GM18519 (cell line): ENCODE results near the gene ACTL7B.
"Not testable (repeated sequence)": the region's sequence is repeated elsewhere in the genome, so short reads cannot be mapped to it uniquely, and the experiment has no call there.

Experiments
- ATAC-seq: cut with Tn5 transposase; IDR thresholded peaks from one replicate; pipeline ENCODE4 v1.9.1; 2021; ENCODE audit warnings: mild to moderate bottlenecking, moderate library complexity; ENCODE audit not compliant: unreplicated experiment, low FRiP score

ACTL7B gene, protein sequence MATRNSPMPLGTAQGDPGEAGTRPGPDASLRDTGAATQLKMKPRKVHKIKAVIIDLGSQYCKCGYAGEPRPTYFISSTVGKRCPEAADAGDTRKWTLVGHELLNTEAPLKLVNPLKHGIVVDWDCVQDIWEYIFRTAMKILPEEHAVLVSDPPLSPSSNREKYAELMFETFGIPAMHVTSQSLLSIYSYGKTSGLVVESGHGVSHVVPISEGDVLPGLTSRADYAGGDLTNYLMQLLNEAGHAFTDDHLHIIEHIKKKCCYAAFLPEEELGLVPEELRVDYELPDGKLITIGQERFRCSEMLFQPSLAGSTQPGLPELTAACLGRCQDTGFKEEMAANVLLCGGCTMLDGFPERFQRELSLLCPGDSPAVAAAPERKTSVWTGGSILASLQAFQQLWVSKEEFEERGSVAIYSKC

DNA sequence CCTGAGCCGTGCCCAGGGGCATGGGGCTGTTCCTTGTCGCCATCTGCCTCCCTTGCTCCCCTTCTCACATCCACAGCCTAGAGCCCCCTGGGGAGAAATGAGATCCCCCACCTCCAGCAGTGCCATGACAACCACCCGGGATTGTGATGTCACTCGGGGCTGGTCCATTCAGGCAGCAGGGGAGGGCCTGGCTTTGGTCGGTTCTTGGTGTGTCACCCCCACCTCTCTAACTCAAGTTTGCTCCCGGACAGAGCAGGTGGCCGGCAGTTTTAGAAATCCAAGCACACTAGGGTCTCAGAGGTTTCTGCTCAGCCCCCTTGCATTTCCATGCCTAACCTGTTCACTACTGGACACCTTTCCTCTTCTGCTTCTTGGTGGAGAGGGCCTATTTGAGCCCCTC is at the start of gene ACTL7B:
Gene ACTL7B (minus strand): TSS at position 99 of the 400 bp plus-strand sequence. CDS start 56 bp downstream, at position 43.
- no peak for ATAC-seq

DNA sequence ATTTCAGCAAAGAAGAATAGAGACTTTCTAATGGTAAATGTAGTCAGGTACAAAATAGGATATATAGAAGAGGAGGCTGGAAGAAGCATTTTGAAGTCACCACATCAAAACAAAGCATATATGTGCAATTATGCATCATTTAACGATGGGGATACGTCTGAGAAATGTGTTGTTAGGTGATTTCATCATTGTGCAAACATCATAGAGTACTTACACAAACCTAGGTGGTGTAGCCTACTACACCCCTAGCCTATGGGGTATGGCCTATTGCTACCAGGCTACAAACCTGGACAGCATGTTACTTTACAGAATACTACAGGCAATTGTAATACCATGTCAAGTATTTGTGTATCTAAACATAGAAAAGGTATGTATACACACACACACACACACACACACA is 49.7 kb upstream of the ACTL7B start:
- no peak for ATAC-seq

DNA sequence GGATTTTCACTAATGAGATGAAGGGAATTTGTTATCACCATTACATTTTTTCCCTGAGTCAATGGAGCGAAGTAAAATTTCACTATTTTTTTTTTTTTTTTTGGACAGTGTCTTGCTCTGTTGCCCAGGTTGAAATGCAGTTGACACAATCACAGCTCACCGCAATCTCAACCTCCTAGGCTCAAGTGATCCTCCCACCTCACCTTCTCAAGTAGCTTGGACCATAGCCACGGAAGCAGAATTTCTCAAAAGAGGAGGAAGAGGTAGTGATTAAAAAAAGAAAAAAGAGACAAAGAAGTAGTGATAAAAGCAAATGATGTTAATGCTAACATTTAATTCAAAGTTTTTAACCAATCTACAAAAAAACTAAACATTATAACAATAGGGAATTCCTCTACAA is 48.4 kb upstream of the ACTL7B start:
- ATAC-seq, result no peak

DNA sequence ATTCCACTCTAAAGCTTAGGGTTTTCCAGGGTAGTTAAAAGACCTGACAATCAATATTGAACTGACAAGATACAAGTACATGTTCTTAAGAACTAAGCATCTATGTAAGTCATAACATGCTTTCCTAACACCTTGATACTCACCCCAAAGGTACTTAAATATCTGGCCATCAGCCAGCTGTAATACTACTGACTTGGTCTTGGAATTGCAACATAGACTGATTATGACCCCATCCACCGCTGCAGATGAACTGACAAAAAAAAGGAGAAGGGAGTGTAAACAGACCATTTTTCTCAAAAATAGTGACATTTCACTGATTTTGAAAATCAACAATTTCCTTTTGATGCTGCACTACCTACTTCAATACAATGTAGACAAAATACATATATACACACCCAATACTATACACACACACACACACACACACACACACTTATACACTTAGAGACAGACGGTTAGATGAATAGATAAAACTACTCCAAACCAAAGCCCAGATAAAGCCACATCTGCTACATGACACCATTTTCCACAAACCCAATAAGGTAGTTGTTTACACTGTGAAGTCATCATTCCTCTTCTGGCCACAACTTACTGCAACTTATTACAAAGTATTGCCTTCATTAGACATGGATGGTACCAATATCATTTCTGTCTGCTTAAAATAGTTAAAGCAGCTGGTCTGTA is 47.8 kb upstream of the ACTL7B start:
- no peak for ATAC-seq

DNA sequence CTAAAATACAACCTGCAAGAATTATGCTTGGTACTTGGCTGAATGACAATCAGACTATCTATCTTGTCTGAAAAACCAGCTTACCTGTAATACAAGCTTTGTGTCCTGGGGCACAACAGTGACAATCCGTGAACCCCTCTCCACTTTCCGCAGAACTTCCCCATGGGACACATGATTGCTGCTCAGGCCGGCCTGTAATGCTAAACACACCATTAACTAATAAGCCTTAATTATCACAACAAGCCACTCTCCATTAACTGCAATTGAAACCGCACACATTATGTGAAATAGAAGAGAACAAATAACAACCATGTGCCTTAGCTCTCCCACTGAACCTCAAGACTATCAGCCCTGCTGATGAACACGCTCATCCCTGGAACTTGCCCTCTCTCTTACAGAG is 44.4 kb upstream of the ACTL7B start:
- no peak for ATAC-seq

DNA sequence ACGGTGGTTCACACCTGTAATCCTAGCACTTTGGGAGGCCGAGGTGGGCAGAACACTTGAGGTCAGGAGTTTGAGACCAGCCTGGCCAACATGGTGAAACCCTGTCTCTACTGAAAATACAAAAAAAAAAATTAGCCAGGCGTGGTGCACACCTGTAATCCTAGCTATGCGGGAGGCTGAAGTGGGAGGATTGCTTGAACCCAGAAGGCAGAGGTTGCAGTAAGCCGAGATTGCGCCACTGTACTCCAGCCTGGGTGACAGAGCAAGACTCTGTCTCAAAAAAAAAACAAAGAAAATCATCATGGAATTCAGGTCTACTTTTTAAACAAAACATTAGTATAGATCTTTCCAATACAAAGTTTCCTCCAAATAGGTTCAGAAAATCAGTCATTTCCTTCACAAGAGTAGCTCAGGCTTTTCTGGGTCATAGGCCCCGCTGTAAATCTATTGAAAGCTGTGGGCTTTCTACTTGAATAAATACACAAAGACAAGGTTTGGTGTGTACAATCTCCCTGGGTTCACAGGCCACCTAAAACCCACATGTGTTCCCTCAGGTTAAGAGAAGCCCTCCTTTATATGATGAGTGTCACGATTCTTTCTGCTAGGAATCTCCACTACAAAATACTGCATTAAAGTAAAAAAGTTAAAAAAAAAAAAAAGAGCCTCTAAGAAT is 43.4 kb upstream of the ACTL7B start:
- not testable (repeated sequence) for ATAC-seq

DNA sequence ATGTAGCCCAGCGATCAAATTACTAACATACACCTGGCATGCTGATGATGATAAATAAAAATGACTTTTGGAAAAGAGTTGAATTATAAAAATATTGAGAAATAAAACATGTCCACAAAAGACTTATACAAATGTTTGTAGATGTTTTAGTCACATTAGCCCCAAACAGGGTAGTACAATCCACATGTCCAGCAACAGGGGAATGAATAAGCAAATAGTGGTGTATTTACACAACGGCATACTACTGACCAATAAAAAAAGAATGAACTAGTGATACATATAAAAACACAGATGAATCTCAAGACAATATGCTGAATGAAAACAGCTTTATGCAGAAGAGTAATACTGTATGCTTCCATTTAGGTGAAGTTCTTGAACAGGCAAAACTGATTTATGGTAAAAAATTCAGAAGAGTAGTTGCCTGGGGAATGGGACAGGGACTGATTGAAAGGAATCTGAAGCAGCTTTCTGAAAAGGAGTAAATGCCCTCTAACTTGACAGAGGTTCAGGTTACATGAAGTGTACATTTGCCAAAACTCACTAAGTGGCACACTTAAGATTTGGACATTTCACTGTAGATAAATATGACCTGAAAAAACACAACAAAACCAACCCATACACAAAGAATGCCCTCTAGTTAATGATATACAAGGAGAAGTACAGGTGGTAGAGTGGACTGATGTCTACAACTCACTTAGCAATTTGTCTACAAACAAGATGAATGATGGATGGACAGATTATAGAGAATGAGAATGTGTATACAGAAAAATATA is 41.7 kb upstream of the ACTL7B start:
- ATAC-seq, result no peak

DNA sequence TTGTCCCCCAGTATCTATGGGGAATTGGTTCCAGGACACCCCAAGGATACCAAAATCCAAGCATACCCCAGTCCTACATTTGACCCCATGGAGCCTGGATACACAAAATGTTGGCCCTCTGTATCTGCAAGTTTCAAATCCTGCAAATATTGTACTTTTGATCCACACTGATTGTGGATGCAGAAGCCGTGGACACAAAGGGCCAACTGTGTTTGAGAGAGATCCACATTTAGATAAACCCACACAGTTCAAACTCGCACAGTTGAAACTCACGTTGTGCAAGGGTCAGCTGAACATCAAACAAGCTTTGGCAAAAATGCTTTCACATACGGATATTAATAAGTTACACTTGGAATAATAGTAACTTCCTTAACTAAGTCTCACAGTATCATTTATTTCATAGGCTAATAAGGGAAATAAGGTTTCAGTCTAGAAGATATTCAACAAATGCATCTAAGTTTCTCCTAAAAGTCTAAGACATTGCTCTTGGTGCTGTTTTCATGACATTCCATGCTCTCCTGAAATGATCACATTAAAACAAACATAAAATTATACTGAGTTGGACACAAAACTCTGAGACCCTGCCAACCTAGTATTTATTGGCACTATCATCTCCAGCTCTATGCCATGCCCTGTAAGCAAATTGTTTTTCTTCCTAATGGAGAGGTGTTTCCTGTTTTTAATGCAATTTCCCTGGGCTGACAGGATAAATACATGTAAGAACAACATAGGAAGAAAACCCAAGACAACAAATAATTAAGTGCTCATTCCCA is 38.6 kb upstream of the ACTL7B start:
- no peak for ATAC-seq

DNA sequence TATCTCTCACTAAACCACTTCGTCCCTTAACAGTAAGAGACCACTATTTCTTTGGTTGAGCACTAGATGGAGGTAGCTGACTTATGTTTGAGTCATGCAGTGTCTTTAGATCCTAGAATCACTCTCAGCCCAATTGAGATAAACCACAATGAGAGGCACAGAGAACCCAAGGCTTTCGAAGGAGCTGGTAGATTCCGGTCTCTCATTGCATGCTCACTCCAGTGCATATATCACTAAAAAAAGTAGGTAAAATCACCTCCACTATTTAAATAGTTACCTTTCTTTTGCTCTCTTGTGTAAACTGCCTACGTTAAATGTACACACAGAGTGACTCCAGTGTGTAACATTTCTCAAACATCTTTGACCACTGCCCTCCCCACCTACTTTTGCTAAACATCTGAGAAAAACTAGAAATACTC is 33.9 kb upstream of the ACTL7B start:
- ATAC-seq, result no peak

DNA sequence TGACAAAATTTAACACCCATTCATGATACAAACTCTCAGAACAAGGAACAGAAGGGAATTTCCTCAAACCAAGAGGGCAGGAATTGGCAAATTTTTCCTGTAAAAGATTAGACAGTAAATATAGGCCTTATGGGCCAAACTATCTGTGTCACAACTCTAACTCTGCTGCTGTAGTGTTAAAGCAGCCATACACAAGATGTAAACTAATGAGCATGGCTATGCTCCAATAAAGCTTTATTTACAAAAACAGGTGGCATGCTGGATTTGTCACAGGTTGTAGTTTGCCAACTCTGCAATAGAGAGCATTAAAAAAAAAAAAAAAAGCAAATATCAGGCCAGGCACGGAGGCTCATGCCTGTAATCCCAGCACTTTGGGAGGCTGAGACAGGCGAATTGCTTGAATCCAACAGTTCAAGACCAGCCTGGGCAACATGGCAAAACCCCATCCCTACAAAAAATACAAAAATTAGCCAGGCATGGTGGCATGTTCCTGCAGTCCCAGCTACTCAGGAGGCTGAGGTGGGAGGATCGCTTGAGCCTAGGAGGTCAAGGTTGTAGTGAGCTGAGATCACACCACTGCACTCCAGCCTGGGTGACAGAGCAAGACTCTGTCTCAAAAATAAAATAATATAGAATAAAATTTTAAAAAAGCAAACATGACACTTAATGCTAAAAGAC is 30.9 kb upstream of the ACTL7B start:
- ATAC-seq, result not testable (repeated sequence)

DNA sequence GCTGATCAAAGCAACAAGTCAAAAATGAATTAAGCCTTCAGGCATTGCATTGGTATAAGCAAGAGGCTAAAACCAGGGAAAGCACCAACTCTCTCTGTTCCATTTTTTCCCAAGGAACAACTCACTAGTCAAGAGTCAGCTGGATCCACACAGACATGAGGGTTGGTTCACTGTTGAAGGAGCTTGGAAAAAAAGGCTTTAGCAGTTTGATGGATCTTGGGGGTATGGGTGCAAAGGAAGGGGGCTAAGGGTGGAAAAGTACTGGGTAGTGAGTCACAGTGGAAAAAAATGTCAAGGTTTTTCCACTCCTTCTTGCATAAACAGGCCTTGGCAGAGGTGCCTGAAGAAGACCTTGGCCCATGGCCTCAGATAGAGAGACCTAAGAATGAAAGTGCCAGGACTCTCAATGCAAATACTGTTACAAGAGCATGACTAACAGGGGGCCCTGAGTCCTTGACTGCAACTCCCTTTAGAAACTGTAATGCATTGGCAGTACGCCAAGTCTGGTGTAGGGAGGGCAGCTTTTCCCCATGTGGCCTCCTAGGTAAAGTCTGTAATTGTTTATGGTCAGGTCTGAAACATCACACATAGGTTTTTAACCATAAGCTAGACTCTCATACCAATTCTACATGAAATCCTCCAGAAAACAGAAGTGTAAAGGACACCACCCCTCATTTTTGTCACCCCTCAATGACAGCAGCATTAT is 30.0 kb upstream of the ACTL7B start:
- ATAC-seq, result peak; percentile 99

DNA sequence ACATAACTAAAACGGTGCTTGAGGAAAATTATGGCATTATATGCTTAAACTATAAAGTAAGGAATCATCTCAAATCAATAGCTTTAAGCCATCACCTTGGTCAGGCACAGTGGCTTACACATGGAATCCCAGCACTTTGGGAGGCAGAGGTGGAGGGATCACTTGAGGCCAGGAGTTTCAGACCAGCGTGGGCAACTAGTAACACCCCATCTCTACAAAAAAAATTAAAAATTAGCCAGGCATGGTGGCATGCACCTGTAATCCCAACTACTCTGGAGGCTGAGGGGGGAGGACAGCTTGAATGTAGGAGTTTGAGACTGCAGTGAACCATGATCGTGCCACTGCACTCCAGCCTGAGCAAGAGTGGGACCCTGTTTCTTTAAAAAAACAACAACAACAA is 28.9 kb upstream of the ACTL7B start:
- ATAC-seq, result no peak

DNA sequence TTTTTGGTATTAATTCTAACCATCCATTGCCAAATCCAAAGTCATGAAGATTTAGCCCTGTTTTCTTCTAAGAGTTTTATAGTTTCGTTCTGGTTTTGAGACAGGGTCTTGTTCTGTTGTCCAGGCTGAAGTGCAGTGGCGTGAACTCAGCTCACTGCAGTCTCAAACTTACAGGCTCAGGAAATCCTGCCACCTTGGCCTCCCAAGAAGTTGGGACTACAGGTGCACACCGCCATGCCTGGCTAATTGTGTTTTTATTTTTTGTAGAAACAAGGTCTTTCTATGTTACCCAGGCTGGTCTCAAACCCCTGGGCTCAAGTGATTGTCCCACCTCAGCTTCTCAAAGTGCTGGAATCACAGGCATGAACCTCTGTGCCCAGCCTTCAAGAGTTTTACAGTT is 27.3 kb upstream of the ACTL7B start:
- ATAC-seq, result no peak

DNA sequence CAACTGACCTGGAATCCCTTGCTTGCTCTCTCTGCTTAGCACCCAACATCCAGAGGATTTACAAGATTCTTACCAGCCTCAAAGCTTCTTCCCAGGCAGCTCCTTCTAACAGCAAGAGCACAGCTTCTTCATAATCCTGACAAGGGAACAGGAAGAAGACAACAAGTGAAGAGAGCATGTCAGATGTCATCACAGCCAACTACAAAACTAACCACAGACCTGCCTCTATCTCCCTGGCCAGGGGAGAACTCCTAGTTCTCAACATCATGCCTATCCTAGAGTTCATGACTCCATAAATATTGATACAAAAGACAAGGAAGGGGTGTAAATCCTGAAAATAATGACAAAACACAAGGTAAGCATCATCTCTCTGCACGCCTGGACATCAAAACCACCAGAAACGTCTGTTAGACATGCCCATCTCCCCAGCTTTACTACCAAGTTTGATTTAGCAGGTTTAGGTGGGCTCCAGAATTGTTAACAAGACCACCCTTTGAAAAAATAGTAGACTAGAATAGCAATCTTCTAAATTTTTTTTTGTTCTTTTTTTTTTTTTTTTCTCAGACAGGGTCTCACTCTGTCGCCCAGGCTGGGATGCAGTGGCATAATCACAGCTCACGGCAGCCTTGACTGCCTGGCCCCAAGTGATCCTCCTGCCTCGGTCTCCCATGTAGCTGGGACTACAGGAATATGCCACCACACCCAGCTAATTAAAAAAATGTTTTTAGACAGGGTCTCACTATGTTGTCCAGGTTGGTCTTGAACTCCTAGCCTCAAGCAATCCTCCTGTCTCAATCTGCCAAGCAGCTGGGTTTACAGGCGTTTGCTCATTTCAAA is 26.5 kb upstream of the ACTL7B start:
- ATAC-seq, result no peak

DNA sequence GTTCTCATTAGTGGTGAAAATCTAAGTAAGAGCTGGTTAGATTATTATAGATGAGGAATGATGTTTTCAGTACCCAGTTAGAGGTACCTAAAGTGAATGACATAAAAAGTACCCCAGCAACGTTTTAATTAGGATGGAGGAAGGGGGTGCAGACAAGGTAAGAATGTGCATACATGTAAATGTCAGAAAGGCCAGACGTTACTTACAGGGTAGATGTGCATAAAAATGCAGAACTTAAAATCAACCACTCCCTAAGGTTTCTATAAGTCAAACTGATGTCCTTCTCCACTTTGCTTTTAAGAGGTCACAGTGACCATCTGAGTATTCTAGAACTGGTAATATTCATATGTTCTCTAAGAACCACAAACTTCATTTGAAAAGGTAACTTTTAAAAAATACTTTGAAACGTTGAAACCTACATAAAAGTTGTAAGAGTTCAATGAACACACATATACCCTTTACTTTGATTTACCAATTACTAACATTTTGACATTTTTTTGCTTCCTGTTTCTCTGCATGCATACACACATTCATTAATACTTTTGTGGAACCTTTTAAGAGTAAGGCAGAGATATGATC is 25.0 kb upstream of the ACTL7B start:
- no peak for ATAC-seq

DNA sequence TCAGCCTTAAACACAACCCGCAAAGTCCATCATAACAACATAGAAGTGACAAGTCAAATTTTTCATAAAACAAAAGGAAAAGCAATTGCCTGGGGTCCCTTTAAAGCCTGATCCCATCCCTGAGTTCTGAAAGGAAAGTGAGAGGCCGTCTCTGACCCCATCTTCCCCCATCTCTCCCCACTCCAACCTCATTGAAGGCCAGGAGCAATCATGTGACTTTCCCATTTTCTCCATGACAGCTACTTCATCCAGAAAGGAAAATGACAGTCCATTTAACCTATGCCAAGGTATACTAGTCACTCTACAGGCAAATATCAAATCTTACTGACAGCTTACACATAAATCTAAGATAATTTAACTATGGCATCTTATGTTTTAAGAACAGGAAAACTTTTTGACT is 21.7 kb upstream of the ACTL7B start:
- ATAC-seq, result no peak

DNA sequence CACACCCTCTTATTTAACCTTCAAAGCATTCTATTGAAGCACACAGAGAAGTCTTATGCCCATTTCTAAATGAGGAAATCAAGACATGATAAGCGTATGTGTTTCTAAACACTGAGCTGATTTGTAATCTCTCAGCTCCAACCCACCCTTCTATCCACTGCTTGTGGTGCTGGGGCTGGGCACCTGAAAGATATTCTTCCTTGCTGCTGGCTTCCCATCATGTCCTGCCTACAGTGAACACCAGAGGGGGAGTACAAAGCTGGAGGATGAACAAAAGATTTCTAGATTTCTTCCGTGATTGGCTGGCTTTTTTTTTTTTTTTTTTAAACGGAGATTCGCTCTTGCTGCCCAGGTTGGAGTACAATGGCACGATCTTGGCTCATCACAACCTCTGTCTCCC is 20.6 kb upstream of the ACTL7B start:
- no peak for ATAC-seq
